HG03097 (cell line): Measurements from ENCODE around the gene STK25.
"Not testable (repeated sequence)": the region's sequence is repeated elsewhere in the genome, so short reads cannot be mapped to it uniquely, and the experiment has no call there.

Source experiments
- ATAC-seq: cut with Tn5 transposase; IDR thresholded peaks from one replicate; pipeline ENCODE4 v1.9.1; 2021; ENCODE audit not compliant: unreplicated experiment, low FRiP score

The STK25 gene

DNA sequence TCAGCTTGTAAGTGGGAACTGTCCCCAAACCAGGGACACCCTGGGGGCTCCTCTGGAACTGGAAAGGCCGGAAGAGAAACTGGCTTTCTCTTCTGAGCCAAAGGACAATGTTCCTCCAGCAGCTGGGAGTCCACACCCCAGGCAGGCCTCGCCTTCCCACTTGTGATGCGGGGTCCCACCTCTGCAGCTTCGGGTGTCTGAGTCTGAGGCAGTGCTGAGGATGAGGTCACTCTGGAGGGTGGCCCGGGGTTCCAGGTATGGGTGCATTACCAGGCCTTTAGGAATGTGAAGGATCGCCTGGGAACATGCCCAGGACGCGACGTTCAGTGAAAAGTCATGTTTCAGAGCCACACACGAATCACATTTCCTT lies 32.0 kb upstream of the STK25 start:
- ATAC-seq = no peak

DNA sequence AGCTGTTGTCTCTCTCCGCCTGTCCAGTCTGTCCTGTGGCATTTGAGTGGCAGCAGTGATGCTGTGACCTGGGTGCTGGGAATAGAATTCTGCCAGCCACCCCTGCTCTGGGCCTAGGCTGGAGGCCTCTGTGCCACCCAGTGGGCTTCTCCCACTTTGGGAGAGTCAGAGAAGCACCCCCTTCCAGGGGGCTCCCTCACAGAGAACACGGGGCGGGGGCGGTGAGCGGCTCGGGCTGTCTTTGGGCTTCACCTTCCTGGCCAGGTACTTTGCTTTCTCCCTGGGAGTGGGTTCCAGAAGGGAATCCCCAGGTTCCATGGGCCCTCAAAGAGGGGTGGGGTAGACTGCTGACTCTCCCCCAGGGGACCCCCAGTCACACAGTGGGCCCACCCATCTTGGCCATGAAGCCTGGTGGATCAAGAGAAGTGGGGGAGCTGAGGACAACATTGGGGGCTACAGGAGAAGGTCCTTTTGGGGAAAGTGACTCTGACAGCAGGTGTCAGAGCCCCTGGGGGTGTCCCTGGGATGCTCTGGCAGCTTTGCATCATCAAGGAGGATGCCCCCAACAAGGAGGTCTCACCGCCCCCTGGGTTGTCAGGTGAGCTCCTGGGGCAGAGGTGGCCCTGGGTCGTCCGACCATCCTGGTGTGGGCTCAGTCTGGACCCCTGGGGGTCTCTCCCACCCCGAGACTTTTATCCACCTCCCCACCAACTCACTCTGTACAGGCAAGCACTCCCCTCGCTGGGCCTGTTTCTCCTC lies 31.4 kb upstream of the STK25 start:
- ATAC-seq = no peak

DNA sequence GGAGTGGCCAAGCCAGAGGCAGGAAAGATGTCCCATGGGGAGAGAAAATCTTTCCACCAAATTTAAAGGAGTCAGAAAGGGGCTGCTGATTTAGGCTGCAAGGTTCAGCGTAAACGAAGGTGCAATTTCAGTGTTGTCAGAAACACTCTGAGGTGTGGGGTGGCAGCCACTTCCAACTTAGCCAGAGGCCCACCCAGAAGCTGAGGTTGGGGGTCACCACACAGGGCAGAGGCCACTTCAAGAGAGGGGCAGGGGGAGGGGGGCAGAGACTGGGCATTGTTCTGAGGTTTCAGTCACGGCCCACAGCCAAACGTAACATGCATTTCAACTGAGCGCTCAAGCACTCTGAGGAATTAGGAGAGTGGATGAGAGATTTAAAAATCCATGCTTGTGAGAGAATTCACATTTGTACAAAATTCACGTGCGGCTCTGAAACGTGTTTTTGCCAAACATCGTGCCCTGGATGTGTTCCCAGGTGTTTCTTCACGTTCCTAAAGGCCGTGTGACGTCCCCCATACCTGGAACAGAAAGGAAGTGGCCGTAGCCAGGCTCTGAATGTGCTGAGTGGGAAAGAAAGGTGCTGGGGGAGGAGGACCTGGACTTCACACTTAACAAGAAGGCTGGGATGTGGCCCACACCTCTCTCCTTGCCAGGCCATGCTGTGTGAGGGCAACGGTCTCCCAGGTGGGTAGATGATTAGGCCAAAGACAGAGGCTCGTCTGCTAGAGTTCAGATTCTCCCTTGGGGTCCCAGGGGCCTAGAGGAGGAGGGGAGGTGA lies 30.6 kb upstream of the STK25 start:
- no peak for ATAC-seq

DNA sequence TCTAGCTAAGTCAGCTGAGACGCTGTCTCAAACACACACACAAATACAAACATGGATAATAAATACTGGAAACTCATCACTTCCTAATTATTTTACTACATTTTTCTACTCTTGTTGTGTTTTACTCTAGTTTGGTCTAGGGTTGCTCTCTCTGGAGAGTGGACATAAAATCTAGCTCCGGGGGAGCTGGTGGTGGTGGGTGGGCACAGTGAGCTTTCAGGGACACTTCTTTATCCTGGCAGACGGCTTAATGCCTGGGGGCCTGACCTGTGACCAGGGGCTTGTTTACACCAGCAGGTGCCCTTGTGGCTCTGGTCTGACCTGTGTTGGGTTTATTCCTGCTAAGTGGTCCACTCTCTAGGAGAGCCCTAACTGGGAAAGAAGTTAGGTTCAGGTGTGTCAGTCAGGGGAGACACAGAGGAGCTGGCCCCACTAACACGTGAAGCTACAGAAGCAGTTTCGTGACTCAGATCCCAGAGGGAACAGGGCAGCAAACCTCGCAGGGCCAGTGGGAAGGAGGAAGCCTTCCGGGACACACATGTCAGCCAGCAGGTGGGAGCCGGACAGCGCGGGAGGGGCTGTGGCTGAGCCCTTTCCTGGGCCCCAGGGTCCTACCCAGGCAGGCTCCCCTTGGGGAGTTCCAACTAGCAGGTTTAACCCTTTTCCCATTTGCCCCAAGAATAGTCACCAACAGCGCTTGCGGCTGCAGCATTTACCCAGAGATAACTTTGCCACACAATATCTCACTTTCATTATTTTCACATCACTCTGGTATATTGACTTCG lies 27.7 kb upstream of the STK25 start:
- ATAC-seq = no peak

DNA sequence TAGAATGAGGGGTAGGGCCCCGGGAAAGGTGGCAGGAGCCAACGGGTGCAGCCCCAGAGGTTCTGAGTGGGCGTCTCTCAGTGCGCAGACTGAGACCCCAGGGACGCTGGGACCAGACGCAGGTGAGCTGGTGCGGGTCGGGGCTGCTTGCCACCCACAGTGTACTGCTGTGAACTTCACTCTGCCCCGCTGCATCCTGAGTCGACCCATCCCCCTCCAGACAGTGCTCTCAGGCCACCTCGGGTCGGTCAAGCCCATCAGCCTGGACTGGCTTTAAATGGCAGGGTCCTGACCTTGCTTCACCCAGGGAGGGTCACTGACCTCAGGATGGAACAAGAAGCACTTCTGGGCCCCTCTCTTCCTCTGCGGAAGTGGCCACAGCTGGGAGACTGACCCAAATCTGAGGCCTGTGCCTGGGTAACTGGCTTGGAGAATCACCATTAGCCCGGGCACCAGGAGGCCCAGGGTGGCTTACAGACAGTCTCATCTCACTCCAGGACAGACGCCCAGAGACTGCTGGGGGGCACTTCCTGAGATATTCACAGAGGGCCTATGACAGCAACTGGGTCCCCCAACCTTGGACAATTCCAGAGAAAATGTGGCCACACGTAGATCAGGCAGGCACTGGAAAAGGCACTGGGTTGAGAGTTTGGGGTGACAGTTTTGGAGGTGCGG lies 26.5 kb upstream of the STK25 start:
- ATAC-seq = no peak

DNA sequence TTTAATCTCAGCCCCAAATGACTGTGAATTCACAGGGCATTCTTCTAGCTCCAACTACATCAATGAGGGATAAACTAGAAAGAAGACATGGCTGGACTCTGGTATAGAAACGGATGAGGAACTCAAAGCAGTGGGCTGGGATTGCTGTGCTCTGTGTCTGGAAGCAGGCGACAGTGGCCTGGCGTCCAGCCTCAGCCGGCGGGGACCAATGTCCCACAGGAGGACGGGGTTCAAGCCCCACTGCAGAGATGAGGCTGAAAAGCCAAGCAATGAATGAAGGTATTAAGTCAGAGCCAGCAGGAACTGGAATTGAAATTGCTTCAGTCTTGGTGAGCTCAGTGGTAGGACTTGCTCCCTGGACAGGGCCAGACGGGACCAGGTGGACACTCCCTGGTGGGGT lies 25.9 kb upstream of the STK25 start:
- no peak for ATAC-seq

DNA sequence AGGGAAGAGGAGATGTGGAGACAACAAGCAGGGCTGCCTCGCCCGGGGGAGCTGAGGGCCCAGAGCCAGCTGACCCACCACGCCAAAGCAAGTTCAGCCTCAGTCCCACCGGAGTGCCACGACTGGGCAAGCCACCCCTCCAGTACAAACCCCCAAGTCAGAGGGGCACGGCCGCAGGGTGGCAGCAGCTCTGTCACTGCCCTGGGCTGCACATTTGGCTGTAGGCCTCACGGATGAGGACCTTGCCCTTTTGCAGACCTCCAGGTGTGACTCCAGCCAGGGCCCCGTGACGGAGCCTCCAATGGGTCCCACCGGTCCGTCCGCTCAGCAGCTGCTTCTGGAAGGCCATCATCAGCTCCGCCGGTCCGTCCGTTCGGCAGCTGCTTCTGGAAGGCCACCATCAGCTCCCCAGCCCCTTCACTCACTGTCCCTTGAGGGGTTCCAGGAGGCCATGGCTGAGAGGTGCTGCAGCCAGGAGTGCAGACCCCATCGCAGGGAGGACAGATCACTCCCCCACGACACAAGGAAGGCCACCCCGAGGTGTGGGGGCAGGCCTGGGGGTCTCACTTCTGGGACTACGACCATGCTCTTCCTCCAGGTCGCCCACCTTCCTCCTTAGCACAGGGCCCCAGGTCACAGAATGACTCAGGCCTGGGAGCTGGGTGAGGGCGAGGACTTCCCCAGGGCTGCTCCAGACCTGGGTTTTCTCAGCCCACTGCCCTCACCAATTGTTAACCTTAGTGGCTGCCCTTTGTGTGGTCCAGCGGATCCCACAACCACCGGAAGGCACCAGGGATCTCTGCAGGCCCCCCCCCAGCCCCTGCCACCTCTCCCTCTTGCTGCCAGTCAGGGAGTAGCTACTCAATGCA lies 24.6 kb upstream of the STK25 start:
- no peak for ATAC-seq

DNA sequence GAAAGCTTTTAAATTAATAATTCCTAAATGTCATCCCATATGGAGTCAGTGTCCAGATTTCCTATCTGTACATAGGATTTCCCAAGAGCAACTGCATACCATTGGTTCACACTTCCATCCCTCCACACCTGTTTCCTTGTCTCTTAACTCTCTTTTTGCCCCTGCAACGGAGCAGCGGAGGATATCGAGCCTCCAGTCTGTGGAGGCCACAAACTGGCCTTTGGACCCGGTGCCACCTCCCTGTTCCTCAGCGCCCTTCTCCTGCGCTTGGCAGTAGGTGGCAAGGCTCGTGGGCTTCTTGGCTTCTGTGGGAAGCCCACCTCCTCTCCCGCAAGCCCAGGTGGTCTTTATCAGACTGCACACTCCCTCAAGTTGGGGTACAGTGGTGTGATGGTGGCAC lies 23.8 kb upstream of the STK25 start:
- ATAC-seq = no peak

DNA sequence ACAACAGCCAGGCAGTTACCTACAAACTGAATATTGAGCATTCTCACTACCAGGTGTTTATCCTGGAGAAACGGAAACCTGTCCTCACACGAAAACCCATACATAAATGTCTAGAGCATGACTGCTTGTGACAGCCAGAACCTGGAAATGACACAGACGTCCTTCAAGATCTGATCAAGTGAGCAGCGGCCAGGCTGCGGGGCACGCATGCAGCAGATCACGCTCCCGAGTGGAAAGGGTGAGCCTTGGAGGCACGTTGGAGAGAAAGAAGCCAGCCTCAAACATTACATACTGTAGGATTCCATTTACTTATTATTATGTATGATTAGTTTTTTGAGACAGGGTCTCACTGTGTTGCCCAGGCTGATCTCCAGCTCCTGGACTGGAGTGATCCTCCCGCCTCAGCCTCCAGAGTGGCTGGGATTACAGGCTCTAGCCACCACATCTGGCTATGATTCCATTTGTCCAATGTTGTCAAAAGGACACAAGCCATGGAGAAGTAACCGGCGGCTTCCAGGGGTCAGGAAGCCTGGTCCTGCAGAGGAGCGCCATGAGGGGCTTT lies 22.9 kb upstream of the STK25 start:
- ATAC-seq = no peak

DNA sequence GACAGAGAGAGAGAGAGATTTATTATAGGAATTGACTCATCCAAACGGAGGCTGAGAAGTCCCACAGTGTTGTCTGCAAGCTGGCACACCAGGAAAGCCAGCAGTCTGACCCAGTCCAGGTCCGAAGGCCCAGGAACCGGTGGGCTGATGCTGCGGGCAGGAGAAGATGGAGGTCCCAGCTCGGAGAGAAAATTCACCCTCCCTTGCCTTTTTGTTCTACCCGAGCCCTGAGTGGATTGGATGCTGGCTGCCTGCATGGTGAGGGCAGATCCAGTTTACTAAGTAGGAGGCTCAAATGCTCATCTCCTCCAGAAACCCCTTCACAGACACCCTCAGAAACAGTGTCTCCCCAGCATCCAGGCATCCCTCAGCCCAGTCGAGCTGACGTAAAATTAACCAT lies 22.2 kb upstream of the STK25 start:
- ATAC-seq = no peak

DNA sequence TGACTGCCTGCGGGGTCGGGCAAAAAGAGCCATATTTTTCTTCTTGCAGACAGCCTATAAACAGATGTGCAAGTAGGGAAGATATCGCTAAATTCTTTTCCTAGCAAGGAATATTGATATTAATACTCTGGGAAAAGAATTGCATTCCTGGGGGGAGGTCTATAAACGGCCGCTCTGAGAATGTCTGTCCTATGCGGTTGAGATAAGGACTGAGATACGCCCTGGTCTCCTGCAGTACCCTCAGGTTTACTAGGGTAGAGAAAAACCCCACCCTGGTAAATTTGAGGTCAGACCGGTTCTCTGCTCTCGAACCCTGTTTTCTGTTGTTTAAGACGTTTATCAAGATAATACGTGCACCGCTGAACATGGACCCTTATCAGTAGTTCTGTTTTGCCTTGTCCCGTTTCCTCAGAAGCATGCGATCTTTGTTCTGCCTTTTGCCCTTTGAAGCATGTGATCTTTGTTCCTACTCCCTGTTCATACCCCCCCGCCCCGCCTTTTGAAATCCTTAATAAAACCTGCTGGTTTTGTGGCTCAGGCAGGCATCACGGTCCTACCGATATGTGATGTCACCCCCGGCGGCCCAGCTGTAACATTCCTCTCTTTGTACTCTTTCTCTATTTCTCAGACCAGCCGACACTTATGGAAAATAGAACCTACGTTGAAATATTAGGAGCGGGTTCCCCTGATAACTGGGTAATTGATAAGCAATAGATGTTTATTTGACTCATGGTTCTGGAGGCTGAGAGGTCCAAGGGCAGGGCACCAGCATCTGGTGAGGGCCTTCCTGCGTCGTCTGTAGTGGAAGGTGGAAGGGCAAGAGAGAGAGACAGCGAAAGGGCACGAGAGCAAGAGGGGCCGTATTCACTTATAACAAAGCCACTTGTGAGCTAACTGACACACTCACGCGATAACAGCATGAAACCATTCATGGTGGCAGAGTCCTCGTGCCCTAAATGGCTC lies 17.7 kb upstream of the STK25 start:
- ATAC-seq = not testable (repeated sequence)

DNA sequence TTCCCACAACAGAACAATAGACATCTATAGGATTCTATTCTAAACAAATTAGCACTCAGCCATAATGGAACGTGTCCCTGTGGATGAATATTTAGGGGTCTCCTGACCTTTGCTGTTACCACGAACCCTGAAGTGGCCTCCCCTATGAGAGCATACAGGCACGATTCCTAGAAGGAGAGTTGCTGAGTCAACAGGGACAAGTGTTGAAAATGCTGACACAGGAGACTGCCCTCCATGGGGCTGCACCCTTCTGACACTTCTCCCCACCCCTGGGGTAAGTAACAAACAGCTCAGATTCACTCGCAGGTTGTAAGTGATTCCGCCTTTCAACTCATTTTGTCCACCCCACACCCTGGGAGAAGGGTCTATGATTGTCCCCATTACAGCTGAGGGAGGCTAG lies 14.1 kb upstream of the STK25 start:
- no peak for ATAC-seq

DNA sequence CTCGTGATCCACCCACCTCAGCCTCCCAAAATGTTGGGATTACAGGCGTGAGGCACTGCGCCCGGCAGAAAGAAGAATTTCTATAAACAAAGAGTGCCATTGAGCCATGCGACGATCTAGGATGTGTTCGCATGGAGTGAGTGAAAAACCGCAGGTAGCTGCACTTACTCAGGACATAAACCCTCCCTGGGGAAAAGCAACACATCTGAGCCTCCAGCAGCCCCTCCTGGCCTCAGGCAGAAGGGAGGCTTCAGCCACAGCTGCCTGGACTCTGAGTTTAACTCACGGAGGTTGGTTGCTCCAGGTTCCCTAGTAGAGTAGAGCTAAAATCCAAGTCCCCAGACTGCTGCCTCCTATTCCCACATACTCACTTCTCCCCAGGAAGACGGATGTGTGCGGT lies 11.3 kb upstream of the STK25 start:
- ATAC-seq = no peak

DNA sequence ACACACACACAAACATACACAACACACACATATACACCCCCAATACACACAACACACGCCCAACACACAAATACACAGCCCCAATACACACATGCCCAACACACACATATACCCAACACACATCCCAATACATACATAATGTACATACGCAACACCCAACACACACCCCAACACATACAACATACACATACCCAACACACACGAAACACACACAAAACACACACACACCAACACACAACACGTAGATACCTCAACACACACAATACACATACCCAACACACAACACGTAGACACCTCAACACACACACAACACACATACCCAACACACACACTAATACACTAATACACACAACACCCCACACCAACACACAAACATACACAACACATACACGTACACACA lies 8.9 kb upstream of the STK25 start:
- ATAC-seq = no peak

DNA sequence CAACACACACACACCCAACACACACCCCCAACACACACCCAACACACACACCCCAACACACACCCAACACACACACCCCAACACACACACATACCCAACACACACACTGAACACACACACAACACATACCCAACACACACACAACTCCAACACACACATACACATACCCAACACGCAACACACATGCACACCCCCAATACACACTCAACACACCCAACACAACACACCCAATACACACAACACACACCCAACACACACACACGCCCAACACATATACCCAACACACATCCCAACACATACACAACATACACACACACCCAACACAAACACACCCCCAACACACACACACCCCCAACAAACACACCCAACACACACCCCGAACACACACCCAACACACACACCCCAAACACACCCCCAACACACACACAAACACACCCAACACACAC lies 8.2 kb upstream of the STK25 start:
- ATAC-seq = no peak

DNA sequence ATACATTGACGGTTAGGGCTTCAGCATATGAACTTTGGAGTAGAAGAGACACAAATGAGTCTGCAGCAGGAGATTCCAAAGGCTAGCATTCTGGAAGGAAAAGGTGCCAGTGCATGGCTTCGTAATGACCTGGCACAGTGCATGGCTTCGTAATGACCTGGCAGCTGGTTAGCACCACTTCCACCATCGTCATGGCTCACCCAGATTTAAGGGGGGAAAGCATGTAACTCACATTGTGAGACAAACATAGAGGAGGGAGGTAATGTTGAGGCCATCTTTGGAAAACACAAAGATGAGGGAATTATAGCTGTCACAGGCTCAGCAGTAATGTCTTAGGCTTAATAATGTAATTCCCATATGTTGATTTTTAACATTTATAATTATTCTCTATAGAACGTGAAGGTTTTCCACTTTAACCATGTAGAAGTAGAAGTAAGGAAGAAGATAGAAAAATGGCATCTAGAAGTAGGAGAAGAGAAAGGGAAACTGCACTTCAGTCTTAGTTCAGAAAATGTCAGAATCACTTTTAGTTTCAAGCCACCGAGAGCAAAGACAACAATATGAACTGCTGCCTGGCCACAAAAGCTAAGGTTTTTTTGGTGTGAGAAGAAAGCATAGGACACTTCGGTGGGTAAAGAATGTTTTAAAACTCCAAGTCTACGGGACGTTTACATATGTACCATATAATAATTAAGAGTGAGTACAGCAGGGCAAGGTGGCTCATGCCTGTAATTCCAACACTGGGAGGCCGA lies 6.8 kb upstream of the STK25 start:
- no peak for ATAC-seq

DNA sequence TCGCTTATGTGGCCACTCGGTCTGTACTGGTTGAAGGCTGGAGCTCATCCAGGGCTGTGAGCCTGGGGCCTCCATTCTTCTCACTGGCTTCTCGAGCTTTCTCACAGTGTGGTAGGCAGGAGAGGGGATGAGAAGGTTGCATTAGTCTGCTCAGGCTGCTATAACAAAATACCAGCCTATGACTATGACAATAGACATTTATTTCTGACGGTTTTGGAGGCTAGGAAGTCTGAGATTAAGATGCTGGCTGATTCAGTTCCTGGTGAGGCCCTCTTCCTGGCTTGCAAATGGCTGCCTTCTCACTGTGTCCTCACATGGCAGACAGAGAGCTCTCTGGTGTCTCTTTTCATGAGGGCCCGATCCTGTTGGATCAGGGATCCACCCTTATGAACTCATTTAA lies 6.2 kb upstream of the STK25 start:
- ATAC-seq = no peak
